T47D (cell line): Measurements from ENCODE around the gene IKZF1.

Experiments
- DNase-seq, 2 experiments: peaks; one replicate each; pipeline versions ENCODE4 v3.0.0 to v3.0.0-alpha.2; 2011 to 2012; ENCODE audit warnings: low read depth in 1 of 2, low spot score in 1 of 2
- JUND ChIP-seq: IDR thresholded peaks from 2 replicates; pipeline ENCODE4 v1.6.1; 2012; ENCODE audit warnings: low read depth
- in situ Hi-C: cut with HindIII; loops from 2 replicates; pipeline ENCODE4 v1.10.0; 2016; ENCODE audit warnings: low sequenced_read_pairs, low pct_unique_long_range_greater_than_20kb

Gene IKZF1

GRCh38 chr7:50413561-50413960 lies 109.0 kb downstream of the IKZF1 start:
- in situ Hi-C loops = no loop called here
- no peak for TF ChIP-seq JUND
- no peak for DNase-seq

- in situ Hi-C loops = no loop called here
- DNase-seq = no peak
- no peak for TF ChIP-seq JUND
Measured at GRCh38 chr7:50415844-50416364, 111.4 kb downstream of the IKZF1 start.

GRCh38 chr7:50416527-50417182 lies 112.1 kb downstream of the IKZF1 start:
- no peak for DNase-seq
- in situ Hi-C loops = no loop called here
- no peak for TF ChIP-seq JUND

GRCh38 chr7:50418086-50418515 lies 113.6 kb downstream of the IKZF1 start:
- peak; percentile 71 to 91 for DNase-seq
- in situ Hi-C loops = no loop called here
- no peak for TF ChIP-seq JUND

GRCh38 chr7:50418526-50419290 lies 114.2 kb downstream of the IKZF1 start:
- no peak for DNase-seq
- in situ Hi-C loops = no loop called here
- TF ChIP-seq JUND = no peak

- TF ChIP-seq JUND = no peak
- DNase-seq = no peak
- in situ Hi-C loops = no loop called here
Measured at GRCh38 chr7:50421043-50421442, 116.5 kb downstream of the IKZF1 start.

GRCh38 chr7:50422858-50423257 lies 118.3 kb downstream of the IKZF1 start:
- TF ChIP-seq JUND = no peak
- DNase-seq = no peak
- in situ Hi-C loops = no loop called here

- TF ChIP-seq JUND = no peak
- in situ Hi-C loops = no loop called here
- no peak for DNase-seq
Measured at GRCh38 chr7:50423860-50424259, 119.3 kb downstream of the IKZF1 start.

GRCh38 chr7:50425318-50425717 lies 120.8 kb downstream of the IKZF1 start:
- DNase-seq = no peak
- TF ChIP-seq JUND = no peak
- in situ Hi-C loops = no loop called here

GRCh38 chr7:50426280-50427045 lies 121.9 kb downstream of the IKZF1 start:
- in situ Hi-C loops = no loop called here
- no peak for TF ChIP-seq JUND
- no peak for DNase-seq

GRCh38 chr7:50427518-50427917 lies 123.0 kb downstream of the IKZF1 start:
- TF ChIP-seq JUND = no peak
- in situ Hi-C loops = no loop called here
- DNase-seq = no peak

GRCh38 chr7:50428911-50429310 lies 124.4 kb downstream of the IKZF1 start:
- TF ChIP-seq JUND = no peak
- no peak for DNase-seq
- in situ Hi-C loops = no loop called here

- no peak for TF ChIP-seq JUND
- no peak for DNase-seq
- in situ Hi-C loops = no loop called here
Measured at GRCh38 chr7:50431316-50431715, 126.8 kb downstream of the IKZF1 start.
